HK-2 (cell line): ENCODE data around the gene CTXN1.
"Not testable (repeated sequence)": the region's sequence is repeated elsewhere in the genome, so short reads cannot be mapped to it uniquely, and the experiment has no call there.

Experiments
- DNase-seq: peaks from one replicate; pipeline ENCODE4 v3.0.0-alpha.2; 2018; ENCODE audit not compliant: unreplicated experiment

Gene CTXN1

GRCh38 chr19:7926021-7926726 lies at the start of gene CTXN1:
CTXN1 (minus strand) TSS chr19:7926135; CDS start chr19:7925538, 597 bp downstream.
- peak; percentile 71 for DNase-seq

DNA sequence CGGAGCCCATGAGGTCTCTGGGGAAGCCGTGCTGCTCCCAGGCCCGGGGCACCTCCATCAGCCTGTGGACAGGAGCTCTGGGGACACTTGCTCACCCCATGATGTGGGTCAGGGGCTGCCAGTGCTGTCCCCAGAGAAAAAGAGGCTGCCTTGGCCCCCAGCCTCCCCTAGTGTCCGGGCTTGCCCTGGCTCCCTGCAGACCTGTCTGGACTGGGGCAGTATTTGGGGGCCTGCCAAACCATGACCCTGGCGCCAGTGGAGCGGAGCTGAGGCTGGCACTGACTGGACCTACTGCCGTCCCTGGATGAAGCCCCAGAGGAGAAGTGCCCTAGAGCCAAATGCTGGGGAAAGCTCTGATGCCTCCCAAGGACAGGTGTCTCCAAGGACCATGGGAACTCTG lies 49.1 kb upstream of the CTXN1 start:
- DNase-seq, result no peak

DNA sequence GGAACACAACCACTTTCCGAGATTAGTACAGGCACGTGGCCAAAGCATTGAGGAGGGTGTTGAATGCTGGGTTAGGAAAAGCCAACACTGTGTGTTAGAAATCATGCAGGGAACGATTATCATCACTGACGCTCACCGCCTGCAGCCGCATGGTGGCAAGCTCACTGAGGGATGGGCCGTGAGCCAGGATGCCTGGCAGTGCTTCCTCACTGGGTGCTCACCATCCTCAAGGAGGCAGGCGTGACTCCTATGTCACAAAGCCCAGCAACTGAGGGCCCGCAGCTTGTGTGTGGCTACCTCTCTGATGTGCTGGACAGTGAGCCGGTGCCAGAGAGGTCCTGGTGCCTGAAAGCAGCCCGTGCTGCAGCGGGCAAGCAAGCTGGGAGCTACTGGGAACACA lies 47.9 kb upstream of the CTXN1 start:
- DNase-seq, result no peak

GRCh38 chr19:7971553-7972520 lies 45.9 kb upstream of the CTXN1 start:
- no peak for DNase-seq

DNA sequence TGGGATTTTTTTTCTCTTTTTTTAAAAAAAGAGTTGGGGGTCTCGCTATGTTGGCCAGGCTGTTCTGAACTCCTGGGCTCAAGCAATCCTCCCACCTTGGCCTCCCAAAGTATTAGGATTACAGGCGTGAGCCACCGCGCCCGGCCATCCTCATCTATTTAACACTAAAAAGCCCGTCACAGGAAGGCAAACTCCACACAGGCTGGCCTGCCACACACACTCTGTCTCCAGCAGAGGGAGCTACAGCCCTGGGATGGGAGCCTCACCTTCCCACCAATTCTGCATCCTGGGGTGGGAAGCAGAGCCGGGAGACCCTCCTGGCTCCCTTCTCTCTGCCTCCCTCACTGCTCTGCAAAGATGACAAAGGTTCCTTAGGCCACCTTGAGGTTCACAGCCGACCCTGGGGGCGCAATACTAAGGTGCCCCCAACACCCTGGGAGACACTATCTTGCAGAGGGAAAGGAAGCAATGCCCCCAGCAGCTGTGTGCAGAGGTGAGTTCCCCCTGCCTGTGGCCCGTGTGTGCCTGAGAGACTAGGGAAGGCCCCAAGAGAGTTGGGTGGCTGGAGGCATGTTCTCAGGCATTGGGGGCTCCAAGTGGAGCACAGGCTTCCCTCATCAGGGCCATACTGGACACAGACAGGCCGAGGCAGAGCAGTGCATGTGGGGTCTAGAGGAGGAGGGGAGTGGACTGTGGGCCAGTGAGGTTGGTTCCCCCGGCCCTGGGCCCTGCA lies 44.9 kb upstream of the CTXN1 start:
- DNase-seq, result peak; percentile 39

- DNase-seq, result no peak
Measured at GRCh38 chr19:7969555-7969939, 43.6 kb upstream of the CTXN1 start.

GRCh38 chr19:7968796-7969554 lies 43.0 kb upstream of the CTXN1 start:
- no peak for DNase-seq

DNA sequence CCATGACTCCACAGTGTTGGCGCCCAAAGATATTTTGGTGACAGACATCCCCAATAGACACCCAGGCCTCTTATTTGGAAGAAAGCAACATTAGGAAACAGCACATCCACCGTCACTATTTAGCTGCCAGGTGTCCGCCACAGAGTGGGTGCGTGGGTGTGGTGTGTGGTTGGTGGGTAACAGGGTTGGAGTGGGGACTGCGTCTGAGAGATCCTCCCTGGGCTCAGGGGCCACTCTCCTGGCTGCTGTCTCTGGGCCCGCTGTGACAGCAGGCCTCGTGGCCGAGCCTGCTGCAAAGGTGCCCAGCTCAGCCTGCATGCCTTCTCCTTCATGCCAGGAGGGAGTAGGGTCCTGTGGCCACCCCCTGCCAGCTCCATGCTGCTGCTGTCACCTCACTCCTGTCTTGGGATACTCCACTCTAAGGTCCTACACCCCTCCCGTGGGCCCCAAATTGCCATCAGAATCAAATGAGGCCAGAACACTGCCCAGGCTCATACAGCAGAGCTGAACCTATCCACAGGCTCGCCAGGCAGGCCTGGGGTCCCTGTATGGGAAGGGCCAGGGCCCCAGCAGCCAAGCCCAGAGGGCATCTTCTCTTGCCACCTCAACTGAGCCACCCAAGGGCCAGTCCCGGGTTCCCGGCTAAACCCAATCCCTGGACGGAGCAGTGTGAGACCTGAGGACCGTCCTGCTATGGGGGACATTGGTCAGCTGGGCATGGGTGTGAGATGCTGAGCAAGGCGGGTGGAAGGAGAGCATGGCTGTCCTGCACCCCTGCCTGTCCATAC lies 42.3 kb upstream of the CTXN1 start:
- no peak for DNase-seq

- DNase-seq, result no peak
Measured at GRCh38 chr19:7965921-7966665, 40.2 kb upstream of the CTXN1 start.

DNA sequence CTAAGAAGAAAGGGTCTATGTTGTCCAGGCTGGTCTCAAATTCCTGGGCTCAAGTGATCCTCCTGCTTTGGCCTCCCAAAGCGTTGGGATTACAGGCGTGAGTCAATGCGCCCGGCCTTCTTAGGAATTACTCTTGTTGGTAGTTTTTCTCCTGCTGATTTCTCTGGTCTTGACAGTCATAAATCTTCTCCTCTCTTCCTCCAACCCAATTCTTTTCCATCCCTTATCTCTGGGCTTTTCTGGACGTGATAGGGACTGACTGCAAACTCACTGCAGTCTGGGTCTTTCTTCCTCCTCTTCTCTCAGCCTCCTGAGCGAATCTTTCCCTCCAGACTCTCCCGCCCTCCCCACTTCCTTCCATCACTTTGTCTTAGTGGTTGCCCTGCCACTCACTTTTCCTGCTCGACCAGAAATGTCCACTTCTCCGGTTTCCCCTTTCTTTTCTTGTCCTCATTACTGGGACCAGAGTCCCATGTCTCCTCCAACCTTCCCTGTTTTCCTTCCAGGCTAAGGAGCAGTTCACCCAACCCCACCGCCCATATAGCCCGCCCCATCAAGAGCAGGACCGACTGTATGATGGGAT lies 39.4 kb upstream of the CTXN1 start:
- no peak for DNase-seq

DNA sequence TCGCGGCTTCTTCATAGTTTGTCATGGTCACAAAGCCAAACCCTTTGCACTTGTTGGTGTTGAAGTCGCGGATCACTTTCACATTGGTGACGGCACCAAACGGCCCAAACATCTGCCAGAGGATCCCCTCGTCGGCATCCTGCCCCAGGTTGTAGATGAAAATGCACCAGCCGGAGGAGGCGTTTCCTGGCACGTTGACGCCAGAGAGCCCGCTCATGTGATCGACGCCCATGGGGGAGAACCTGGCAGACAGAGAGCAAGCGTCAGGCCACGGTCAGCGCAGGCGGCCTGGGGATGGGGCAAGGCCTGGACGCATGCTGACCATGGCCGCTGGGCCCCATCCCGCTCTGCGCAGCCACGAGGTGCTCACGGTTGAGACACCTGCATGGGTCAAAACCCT lies 37.6 kb upstream of the CTXN1 start:
- DNase-seq, result no peak

GRCh38 chr19:7962644-7963268 lies 36.8 kb upstream of the CTXN1 start:
- DNase-seq, result no peak

DNA sequence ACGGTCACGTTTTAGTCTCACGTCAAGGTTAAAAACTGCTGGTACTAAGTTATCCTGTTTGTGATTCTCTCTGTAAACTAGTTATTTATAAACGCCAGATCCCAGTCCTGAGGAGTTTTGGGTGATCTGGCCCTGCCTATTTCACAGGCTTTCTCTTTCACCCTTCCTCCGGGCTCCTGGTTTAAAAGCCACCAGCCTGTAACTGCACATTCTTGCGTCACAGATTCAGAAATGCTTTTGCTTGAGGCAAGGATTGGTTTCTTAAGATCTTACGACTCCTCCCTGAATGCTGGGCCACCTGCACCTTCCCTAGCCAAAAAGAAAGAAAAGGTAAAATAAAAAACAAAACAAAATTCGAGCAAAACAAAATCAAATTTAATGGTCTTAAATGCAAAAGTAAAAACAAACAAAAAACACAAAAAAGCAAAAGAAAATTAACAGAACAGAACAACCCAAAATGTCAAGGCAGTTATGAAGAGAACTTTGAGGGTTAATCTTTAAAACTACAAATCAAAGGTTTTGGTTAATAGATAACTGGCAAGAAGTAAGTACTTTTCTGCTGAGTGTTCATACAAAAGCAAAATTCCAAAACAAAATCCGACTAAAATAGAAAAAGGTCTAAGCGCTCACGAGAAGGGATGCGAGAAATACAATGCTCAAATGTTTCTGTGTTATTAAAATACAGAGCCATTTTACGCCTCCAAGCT lies 36.1 kb upstream of the CTXN1 start:
- no peak for DNase-seq

DNA sequence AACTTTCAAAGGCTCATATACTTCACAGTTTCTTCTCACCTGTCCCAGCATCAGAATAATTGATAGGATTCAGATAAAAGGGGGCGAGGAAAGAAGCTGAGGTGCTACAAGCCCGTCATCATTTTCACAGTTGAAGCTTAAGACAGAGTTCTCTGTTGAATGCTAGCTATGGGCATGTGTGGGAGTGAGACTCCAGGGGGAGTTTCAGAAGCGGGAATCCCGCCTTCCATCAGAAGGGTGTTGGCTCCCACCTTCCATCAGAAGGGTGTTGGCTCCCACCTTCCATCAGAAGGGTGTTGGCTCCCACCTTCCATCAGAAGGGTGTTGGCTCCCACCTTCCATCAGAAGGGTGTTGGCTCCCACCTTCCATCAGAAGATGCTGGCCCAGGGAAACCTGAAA lies 35.1 kb upstream of the CTXN1 start:
- not testable (repeated sequence) for DNase-seq

GRCh38 chr19:7959211-7959610 lies 33.3 kb upstream of the CTXN1 start:
- DNase-seq, result no peak

GRCh38 chr19:7955696-7956095 lies 29.8 kb upstream of the CTXN1 start:
- DNase-seq, result no peak

DNA sequence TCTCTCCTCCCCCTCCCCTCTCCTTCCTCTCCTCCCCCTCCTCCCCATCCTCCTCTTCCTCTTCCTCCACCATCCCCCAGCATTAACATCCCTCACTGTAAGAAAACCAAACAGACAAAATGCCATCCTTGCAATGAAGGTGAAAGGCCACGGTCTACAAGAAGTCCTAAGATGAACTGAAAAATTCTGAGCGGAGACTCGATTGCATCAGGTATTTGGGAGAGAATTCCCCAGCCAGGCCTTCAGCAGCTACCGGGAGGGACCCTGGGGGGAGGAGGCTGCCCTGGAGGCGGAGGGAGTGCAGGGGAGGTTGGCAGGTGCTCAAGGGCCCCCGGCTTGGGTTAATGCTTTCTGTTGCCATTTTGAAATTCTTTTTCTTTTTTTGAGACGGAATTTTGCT lies 27.6 kb upstream of the CTXN1 start:
- no peak for DNase-seq

- peak; percentile 49 for DNase-seq
Measured at GRCh38 chr19:7953060-7953459, 27.1 kb upstream of the CTXN1 start.

DNA sequence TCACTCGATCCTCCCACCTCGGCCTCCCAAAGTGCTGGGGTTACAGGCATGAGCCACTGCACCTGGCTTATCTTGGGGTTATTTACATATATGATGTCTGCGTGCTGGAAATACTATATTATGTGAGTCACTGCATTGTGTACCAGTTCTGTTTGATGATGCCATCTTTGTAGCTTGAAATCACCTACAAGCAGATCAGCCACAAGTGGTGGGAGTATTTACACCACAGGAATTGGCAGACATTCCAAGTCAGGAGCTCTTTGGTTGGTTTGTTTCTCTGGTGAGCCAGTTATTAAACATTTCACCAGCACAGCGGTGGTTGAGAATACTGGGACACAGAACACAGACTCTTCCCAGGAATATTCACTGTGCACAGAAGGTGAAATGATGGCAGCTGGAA lies 22.0 kb upstream of the CTXN1 start:
- DNase-seq, result no peak
